ENCODE data around the gene NOTO. TPM values are rescaled to one million over a fixed set of nuclear protein-coding genes. Genes with fewer than 3 reads are reported as not detected.

Gene NOTO
- total RNA-seq, 6 experiments from 2014 or later, result not detected

- DNase-seq (no peak), ATAC-seq (no peak)
- Histone ChIP-seq H3K4me3 (no peak overlapping the region), H3K27ac (no peak overlapping the region), H3K36me3 (peaks cover 8 to 90% (median 58%) of the 10 kb centered on the region in 4 donors), H3K4me1 (no peaks in the 10 kb centered on the region), H3K9me3 (no peaks in the 10 kb centered on the region), H3K27me3 (no peaks in the 10 kb centered on the region)
- TF ChIP-seq CTCF (IDR thresholded peaks at IDR 0.05) (no peak), POLR2A (IDR thresholded peaks at IDR 0.05) (no peak)
- 84% methylated on average over 5 of the region's 9 CpGs for WGBS (ENCODE audit: insufficient coverage, low coverage, low lambda C conversion rate, missing lambda C conversion rate)
- intact Hi-C loops (cut with DNase I), result no loop called here
Observed at GRCh38 chr2:73249636-73250035, 47.3 kb downstream of the NOTO start.

GRCh38 chr2:73250872-73251846 is 48.8 kb downstream of the NOTO start:
- 87% methylated on average over 9 of the region's 17 CpGs for WGBS (ENCODE audit: insufficient coverage, low coverage, low lambda C conversion rate, missing lambda C conversion rate)
- H3K36me3 ChIP-seq, result peaks cover 6 to 75% (median 51%) of the 10 kb centered on the region in 4 donors
- ATAC-seq, result no peak
- no peaks in the 10 kb centered on the region for H3K4me1 ChIP-seq
- H3K27ac ChIP-seq, result no peak overlapping the region
- no peak overlapping the region for H3K4me3 ChIP-seq
- H3K9me3 ChIP-seq, result no peaks in the 10 kb centered on the region
- no peaks in the 10 kb centered on the region for H3K27me3 ChIP-seq
- intact Hi-C loops (cut with DNase I), result no loop called here
- TF ChIP-seq POLR2A (IDR thresholded peaks at IDR 0.05) (no peak), CTCF (IDR thresholded peaks at IDR 0.05) (no peak)
- DNase-seq, result no peak

GRCh38 chr2:73252238-73253027 is 50.1 kb downstream of the NOTO start:
- DNase-seq (no peak), ATAC-seq (no peak)
- H3K27ac ChIP-seq, result no peak overlapping the region
- WGBS (ENCODE audit: insufficient coverage, low coverage, low lambda C conversion rate, missing lambda C conversion rate), result 98% methylated on average over 4 of the region's 17 CpGs
- TF ChIP-seq CTCF (IDR thresholded peaks at IDR 0.05), result no peak
- no peak for TF ChIP-seq POLR2A (IDR thresholded peaks at IDR 0.05)
- no peaks in the 10 kb centered on the region for H3K4me1 ChIP-seq
- H3K36me3 ChIP-seq, result peaks cover 6 to 65% (median 41%) of the 10 kb centered on the region in 4 donors
- no peaks in the 10 kb centered on the region for H3K27me3 ChIP-seq
- H3K9me3 ChIP-seq, result no peaks in the 10 kb centered on the region
- intact Hi-C loops (cut with DNase I), result no loop called here
- H3K4me3 ChIP-seq, result no peak overlapping the region

GRCh38 chr2:73253400-73253799 is 51.0 kb downstream of the NOTO start:
- Histone ChIP-seq H3K27me3 (no peaks in the 10 kb centered on the region), H3K4me3 (no peak overlapping the region), H3K9me3 (no peaks in the 10 kb centered on the region), H3K27ac (no peak overlapping the region), H3K36me3 (peaks cover 6 to 57% (median 36%) of the 10 kb centered on the region in 4 donors), H3K4me1 (no peaks in the 10 kb centered on the region)
- 45% methylated on average over 2 of the region's 2 CpGs for WGBS (ENCODE audit: insufficient coverage, low coverage, low lambda C conversion rate, missing lambda C conversion rate)
- no peak for DNase-seq
- intact Hi-C loops (cut with DNase I), result no loop called here
- TF ChIP-seq POLR2A (IDR thresholded peaks at IDR 0.05) (no peak), CTCF (IDR thresholded peaks at IDR 0.05) (no peak)
- no peak for ATAC-seq

Measured in right lobe of liver (tissue), 6 donors.